Pulmonary artery endothelial cell (primary cell): ENCODE measurements around the gene DENND4C. TPM values are rescaled to one million over a fixed set of nuclear protein-coding genes. Genes with fewer than 3 reads are reported as not detected.
"Not testable (repeated sequence)": the region's sequence is repeated elsewhere in the genome, so short reads cannot be mapped to it uniquely, and the experiment has no call there.

Experiments used
- DNase-seq: peaks from one replicate; pipeline ENCODE4 v3.0.0-alpha.2; 2011; ENCODE audit warnings: low read depth, low spot score
- total RNA-seq: library from RNA; depleted of rRNA; stranded (reverse); fragments of >200 nt; gene quantifications from 2 replicates; pipeline ENCODE4 v1.2.3, GENCODE V29; 2014

The DENND4C gene
- total RNA-seq = 65.0 and 84.6 TPM in 2 replicates

DNA sequence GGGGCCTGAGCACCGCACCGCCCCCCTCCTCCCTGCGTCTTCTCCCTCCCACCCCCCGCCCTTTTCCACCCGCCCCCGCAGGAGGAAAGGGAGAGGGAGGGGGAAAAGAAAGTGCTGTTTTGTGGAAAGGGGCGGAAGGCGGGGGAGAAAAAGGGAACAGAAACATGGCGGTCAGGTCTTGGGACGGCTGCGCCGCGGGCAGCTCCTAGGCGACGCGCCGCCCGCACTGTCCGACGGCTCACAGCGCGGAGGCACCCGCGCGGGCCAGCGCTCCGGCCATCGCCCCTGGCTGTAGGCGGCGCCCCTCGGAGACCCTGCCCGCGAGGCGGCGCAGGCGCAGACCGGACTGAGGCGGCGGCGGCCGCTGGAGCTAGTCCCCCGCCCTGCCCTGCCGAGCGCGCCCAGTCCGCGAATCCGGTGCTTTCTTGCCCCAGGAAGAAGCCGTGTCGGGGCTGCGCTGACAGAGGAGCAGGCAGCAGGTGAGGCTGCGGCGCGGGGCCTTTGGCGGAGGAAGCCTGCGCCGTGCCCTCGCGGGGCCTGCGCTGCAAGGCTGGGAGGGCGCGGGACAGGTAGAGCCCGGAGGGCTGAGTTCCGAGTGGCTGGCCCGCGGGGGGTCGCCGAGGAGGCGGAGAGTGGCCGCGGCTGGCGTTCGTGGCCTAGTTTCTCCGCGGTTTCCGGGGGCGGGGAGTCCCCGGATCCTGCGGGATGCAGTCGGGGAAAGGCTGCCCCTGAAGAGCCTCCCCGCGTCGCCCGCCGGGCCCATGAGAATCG, at the start of gene DENND4C:
TSS of gene DENND4C (plus strand) at position 339 of the 771 bp plus-strand sequence. CDS start 45,482 bp downstream, outside the sequence.
- DNase-seq = peak; percentile 53

DNA sequence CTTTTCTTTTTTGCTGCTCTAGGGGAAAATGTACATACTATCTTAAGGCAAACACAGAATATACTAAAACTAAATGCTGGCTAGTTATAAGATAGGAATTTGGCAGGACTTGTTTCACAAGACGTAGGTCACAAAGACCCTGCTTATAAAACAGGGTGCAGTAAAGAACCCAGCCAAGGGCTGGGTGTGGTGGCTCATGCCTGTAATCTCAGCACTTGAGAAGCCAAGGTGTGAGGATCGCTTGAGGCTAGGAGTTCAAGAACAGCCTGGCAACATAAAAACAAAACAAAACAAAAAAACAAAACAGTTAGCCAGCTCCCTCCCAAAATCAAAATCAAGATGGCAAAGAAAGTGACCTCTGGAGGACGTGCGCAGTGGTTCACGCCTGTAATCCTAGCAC, 49.5 kb upstream of the DENND4C start:
- DNase-seq = no peak

DNA sequence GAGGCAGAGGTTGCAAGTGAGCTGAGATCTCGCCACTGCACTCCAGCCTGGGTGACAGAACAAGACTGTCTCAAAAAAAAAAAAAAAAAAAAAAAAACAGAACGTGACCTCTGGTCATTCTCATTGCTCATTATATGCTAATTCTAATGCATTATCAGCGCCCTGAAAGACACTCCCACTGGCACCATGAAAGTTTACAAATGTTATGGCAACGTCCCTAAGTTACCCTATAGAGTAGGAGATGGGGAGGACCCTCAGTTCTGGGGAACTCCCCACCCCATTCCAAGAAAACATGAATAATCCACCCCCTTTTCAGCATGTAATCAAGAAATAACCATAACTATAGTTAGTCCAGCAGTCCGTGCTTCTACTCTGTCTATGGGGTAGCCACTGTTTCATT, 48.9 kb upstream of the DENND4C start:
- DNase-seq = no peak

DNA sequence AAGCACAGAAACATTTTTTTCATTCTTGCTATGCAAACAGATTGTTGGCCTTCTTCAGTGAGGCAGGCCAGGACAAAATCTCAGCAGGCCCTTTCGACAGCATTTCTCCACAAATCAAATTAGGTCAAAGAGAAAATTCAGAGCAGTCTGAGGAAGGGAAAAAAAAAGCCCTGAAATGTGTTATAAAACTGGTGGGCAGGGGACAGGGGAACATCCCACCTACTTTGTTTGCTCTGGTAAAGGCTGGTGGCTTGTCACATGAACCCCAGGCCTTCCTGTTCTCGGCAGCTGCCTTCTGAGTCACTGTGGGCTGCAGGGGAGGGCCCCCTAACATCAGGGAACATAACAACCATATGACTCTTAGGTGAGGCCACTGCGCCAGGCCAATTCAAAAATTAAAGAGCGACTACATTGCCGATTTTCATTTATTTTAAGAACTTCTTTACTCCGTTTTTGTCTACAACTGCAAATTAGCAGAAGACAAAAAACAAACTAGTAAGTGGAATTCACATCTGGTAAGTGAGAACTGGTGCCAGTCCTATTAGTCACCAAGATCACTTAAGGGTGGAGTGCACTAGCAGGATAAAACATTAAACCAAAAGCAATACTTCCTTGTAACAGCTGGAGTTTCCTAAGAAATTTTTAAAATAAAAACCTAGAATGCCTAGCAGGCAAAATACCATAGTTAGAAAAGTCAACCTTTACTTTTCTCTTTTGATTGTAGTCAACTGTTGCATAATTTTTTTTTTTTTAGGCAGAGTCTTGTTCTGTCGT, 46.2 kb upstream of the DENND4C start:
- DNase-seq = peak; percentile 57

DNA sequence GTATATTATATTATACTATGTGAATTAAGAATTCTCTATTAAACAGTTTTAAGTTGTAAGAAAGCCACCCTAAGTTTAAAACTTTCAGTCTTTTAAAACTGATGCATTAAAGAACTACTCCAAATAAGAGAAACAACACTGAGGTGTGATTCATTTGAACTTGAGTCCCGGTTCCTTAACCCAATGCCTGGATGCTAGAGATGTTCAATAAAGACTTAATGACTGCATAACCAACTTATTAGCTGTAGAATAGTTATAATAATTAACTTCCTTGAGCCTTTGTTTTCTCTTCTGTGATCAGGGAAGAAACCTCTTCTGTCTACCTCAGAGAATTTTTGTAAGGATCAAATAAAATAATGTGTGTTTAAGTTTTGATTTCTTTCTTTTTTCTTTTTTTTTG, 45.3 kb upstream of the DENND4C start:
- DNase-seq = no peak

DNA sequence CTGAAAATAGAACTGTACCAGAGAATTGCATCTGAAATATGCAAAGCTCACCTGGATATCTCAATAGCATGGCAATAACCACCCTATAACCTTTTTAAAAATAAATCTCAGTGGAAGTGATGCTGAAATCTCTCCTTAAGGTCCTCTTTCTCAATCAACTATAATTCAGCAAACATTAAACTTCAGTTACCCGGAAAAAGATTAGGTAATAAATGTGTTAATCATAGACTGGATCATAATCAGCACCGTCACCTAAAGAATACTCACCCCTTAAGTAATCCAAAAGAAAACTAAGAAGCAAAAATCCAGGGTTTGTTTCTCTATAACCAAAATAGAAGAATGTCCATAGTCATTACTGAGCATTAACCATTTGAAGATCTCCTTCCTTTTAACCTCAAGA, 44.3 kb upstream of the DENND4C start:
- DNase-seq = no peak

DNA sequence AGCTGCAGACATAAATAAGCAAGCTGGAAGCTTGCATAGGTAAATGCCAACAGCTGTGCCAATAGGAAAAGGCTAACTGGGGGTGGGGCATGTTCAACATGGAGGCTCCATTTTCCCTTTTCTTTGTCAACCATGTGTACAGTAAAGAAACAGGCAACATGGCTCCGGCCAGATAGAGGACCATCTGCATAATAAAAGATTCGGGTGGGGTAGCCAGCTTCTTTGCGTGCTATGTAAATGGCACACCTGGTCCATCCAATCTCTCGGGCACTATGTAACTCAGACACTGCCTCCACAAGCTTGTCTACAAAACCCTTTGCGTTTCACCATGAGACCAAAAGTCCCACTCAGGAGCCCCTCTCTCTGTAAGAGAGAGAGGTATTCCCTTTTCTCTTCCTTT, 41.7 kb upstream of the DENND4C start:
- no peak for DNase-seq

DNA sequence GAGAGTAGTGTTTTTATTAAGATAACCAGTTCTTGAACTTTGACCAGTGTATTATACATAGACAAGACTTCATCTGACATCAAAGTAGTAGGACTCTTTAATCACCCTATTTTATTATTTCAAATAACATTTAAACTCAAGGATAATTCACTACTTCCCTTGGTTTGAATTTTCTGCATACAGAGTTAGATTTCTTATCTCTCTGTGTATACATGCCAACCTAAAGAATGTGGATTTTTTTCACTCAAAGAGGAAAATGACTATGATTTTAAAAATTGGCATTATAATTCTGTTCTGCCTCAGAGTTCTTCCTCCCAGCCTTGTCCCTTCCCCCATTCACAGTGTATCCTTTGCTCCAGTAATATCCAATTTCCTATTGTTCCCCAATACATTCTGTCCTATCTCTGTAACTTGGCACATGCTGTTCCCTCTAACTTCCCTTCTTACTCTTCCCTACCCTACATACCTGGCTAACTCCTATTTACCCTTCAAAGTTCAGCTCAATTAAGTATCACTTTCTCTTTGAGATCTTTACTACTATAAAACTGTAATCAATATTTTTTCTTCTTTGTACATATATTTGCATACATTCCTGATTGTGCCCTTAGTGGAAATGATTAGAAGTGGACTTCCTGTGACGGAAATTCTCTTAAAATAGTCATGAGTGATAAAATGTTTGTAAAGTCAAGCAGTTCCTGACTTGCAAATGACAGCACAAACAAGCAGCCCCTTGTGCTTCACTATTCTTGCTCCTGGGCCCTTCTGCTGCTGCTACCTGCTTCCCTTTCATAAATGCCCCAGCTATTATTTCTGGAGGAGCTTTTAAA, 38.1 kb upstream of the DENND4C start:
- no peak for DNase-seq

DNA sequence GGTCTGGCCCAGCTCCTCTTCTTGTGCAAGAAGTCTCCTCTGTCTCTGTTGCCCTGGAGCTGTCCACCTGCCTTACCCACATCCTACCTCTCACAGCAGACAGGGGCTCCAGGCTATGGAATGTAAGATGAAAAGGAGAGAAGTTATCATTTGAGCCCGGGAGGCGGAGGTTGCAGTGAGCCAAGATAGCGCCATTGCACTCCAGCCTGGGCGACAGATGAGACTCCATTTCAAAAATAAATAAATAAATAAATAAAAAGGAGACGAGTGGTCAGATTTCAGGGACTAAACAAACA, 37.5 kb upstream of the DENND4C start:
- no peak for DNase-seq

DNA sequence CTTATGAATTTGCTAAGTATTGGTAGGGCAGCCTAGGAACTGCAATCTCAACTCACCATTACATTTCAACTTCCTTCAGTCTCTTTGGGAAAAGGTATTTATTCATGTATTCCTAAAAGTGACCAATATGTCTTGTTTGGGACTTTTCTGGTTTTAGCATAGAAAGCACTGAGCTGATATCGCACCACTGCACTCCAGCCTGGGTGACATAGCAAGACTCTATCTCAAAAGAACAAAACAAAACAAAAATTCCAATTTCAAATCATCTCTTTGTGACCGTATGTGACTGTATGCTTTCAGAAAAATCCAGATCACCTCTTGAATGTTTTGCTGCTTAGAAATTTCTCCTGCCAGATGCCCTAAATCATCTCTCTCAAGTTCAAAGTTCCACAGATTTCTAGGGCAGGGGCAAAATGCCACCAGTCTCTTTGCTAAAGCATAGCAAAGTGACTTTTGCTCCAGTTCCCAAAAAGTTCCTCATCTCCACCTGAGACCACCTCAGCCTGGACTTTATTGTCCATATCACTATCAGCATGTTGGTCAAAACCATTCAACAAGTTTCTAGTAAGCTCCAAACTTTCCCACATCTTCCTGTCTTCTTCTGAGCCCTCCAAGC, 37.0 kb upstream of the DENND4C start:
- DNase-seq = not testable (repeated sequence)

DNA sequence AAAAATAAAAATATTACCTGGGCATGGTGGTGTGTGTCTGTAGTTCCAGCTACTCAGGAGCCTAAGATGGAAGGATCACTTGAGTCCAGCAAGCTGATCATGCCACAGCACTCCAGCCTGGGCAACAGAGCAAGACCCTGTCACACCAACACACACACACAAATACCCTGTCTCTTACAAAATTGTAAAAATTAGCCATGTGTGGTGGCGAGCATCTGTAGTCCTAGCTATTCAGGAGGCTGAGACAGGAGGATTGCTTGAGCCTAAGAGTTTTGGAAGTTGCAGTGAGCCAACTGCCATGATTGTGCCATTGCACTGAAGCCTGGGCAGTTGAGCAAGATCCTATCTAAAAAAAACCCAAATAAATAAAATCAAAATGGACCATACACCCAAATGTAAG, 32.1 kb upstream of the DENND4C start:
- no peak for DNase-seq

DNA sequence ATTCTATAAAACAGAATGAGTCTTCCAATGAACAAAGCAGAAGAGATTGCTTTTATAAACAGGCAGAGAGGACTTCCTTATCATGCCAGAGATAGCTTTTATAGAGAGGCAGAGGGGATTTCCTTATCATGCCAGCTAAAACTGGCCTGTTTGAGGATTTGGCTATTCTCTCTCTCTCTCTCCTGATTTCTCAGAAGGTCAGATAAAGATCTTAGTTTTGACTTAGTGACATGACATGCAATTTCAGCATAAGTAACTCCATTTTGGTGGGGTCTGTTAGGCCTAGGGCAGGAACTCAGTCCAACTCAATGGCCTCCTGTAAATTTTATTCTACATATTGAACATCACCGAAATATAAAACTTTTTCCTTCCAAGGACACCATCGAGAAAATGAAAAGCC, 31.5 kb upstream of the DENND4C start:
- no peak for DNase-seq

DNA sequence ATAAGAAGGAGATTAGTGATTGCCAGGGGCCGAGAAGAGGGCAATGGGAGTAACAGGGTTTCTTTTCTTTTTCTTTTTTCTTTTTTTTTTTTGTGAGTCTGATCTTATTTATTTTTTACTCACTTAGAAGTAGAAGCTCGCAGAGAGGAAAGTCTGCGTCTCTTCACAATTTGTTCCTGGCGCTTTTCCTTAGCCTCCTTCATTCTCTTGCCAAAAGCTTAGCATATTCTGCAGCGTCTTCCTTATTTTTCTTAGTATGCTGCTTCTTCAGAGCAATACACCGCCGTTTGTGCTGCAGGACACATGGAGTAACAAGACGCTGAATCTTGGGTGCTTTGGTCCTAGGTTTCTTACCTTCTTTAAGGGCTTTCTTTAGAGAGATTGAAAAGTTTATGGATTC, 30.3 kb upstream of the DENND4C start:
- no peak for DNase-seq

DNA sequence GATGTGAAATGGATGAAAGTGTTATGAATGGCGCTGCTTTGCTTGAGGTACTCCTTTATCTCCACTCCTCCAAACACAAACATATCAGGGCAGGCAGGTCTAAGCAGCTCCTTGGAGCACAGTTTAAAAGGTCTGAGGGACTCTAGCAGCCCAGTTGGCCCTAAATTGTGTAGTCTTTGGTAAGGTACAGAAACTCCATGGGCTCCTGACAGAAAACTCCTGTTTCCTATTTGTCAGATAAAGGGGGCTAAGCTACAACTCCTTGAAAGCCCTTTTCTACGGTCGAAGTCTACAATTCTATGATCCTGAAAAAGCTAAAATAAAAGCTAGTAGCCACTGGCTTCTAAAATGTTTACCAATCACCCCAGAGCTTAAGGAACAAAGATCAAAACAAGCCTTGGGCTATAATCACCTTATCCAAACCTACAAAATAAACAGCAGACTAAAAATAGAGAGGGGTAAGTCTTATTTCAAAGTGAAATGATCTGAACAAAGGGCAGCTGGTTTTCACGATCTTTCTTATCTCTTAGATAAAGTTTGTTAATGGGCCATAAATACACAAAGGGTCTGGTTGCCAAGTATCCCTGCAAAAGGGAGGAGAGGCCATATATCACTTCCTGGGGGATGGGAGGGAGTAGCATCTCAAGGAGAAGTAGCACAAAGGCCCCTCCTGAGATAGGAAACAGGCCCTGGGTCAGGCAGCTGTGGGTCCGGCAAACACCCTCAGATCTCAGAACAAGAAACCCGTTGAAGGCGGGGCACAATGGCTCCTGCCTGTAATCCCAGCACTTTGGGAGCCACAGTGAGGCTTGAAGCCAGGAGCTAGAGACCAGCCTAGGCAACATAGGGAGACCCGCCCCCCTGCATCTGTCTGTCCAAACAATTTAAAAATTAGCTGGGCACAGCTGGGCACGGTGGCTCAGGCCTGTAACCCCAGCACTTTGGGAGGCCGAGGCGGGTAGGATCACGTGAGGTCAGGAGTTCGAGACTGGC, 28.3 kb upstream of the DENND4C start:
- DNase-seq = no peak

DNA sequence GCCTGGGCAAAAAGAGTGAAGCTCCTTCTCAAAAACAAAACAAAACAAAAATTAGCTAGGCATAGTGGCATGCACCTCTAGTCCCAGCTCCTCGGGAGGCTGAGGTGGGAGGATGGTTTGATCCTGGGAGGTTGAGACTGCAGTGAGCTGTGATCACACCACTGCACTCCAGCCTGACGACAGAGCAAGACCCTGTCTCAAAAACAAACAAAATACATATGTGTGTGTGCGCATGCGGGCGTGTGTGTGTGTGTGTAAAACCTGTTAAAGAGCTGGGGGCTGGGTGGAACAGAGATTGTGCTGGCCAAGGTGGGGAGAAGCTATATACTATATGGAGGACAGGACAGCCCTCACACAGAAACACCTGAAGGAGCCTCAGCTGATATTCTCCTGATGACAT, 27.4 kb upstream of the DENND4C start:
- no peak for DNase-seq

DNA sequence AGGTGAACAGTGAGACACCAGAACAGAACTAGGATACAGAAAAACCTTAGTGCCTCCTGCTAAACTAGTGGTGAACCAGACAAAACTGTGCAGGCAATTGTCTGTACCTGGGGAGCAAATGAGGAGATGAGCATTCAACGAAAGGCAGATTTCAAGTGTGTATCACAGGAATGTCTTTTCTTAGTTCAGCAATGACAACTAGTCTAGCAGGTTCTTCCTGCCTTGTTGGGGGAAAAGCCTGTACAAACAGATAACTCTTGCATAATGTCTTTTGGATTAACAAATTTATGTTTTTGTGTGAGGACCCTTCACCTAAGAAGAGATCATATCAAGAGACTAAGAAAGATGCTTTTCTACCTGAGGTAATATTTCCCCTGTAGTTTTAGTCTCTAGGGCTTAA, 21.8 kb upstream of the DENND4C start:
- DNase-seq = no peak

DNA sequence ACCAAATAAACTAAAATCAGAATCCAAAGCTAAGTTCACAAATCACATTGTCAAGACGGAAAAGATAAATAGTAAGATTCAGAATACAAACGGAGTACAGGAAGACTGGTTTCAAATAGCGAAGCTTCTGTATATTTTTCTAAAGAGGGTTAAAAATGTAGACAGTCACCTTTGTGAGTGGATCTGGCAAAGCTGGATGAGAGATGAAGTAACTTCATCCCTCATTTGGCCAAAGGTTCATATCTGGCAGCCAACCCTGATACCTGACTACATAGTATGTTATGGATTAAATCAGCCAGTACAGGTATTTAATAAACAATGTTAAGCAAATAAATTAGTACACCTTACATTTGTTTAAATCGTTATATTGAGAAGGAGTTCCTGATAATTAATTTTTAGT, 21.3 kb upstream of the DENND4C start:
- no peak for DNase-seq

DNA sequence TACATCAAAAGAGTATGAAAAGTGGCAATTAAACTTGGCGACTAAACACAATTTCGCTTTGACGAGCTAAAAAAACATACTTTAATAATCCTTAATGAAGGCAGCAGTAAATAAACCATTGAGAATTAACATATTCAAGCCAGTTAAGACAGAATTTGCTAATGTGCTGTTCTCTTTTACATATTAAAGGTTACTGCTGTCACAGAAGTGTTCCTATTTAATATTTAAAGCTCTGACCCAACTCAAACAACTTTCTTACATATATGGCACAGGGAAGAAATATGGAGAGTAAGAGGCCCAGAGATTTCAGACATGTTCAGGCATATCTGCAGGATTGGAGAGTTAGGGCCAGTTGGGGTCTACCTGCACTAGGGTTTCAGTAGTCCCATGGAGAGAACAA, 16.7 kb upstream of the DENND4C start:
- no peak for DNase-seq

DNA sequence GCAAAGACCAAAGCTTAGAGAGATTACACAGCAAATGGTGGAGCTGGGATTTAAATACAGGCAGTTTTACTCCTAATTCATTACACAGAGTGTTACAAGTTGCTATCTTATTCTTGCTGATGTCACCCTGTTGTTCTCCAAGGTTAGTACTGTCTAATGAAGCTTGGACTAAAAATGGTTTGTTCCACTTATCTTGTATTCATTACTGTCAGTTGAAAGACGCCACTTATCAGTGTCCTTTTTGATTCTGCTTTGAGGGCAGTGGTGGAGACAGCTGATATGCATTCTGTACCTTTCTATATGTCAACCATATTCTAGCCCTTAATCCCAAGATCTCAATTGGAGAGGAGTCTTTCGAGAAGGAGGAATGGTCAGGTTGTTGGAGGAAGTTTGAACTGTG, 14.0 kb upstream of the DENND4C start:
- no peak for DNase-seq

DNA sequence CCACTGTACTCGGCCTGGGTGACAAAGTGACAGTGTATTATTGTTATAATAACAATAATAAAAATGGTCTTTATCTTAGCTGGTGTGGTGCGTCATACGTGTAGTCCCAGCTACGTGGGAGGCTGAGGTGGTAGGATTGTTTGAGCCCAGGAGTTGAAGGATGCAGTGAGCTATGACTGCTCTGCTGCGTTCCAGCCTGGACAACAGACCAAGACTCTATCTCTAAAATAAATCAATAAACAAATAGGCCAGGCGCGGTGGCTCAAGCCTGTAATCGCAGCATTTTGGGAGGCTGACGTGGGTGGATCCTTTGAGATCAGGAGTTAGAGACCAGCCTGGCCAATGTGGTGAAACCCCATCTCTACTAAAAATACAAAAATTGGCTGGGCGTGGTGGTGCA, 9.2 kb upstream of the DENND4C start:
- no peak for DNase-seq

DNA sequence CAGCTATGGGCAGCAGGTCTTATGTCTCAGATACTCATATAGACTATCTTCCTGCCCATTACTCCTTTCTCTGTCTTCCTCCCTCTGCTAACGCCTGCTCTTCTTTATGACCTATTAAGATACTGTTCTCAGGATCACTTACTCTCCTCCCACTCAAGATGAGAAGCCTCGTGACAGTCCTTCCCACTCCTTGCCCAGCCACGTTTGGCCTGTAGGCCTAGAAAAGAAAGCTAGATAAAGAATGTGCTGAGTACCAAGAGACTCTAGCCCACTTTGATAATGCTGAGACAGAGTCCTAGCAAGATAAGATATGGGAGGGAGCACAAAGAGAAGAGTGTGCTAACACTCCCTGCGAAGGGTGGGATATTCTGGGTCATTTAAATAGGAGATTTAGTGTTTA, 6.8 kb upstream of the DENND4C start:
- DNase-seq = no peak
